Islet precursor cell (in vitro differentiated cells): Measurements from ENCODE around the gene STX18.

Experiments
- DNase-seq: peaks from one replicate; pipeline ENCODE4 v3.0.0-alpha.2; 2018

STX18 gene

GRCh38 chr4:4374388-4375098, 167.3 kb downstream of the STX18 start:
- no peak for DNase-seq
